CD4-positive, alpha-beta T cell treated with Interleukin-6 for 4 hours (primary cell): Measurements from ENCODE around the gene FAM161A.

Experiments used
- DNase-seq: peaks from one replicate; pipeline ENCODE4 v3.0.0-alpha.2; 2020; ENCODE audit warnings: mixed read lengths

Gene FAM161A

DNA sequence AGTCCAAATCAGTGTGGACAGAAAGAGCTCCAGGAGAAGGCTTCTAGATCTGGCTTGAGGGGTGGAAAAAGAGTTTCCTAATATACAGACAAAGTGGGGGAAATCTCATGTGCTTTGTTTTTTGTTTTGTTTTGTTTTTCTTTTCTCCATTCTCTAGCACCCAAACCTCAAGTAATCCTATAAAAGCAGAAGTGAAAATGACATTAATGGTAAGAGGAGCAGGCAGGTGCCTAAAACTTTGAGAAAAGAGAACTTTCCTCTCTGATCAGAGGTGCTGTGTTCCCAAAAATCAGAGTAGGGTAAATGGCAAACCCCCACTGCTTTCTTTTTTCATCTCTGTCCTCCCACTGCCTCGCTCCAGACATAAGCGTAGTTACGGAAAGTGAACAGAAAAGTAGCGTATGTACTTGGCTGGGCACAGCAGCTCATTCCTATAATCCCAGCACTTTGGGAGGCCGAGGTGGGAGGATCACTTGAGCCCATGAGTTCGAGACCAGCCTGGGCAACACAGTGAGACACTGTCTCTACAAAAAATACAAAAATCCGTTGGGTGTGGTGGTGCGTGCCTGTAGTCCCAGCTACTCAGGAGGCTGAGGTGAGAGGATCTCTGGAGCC, 77.8 kb downstream of the FAM161A start:
- no peak for DNase-seq
